Natural killer cell treated with Interleukin-12 subunit alpha and Interleukin-12 subunit beta and Interleukin-15 and Interleukin-18, amount 100 ng/mL, for 72 hours (primary cell): ENCODE results near the gene AK8. TPM values are rescaled to one million over a fixed set of nuclear protein-coding genes. Genes with fewer than 3 reads are reported as not detected.

Experiments used
- ATAC-seq, 2 donors: fragments of 150-1000 bp; cut with Tn5 transposase in 1 of 2; sonication (Bioruptor Pico), chemical (Tn5 transposase) in 1 of 2; 2 replicates each; pipeline ENCODE4 v1.10.0; 2021
- DNase-seq: peaks from one replicate; pipeline ENCODE4 v3.0.0; 2022; ENCODE audit warnings: low spot score
- H3K27ac Mint-ChIP-seq, 2 donors: 1 replicate in 1 of 2; 2 replicates in 1 of 2; pipeline ENCODE4 v1.8.0; 2022; ENCODE audit warnings: mixed read lengths in 2 of 2, mild to moderate bottlenecking in 1 of 2, moderate library complexity in 1 of 2
- H3K27me3 Mint-ChIP-seq, 2 donors: 1 replicate in 1 of 2; 2 replicates in 1 of 2; pipeline ENCODE4 v1.8.0; 2022; ENCODE audit warnings: mixed read lengths in 2 of 2
- H3K36me3 Mint-ChIP-seq: one replicate; pipeline ENCODE4 v1.8.0; 2022; ENCODE audit warnings: mixed read lengths
- H3K4me1 Mint-ChIP-seq, 2 donors: 1 replicate in 1 of 2; 2 replicates in 1 of 2; pipeline ENCODE4 v1.8.0; 2022; ENCODE audit warnings: low read depth in 2 of 2, mixed read lengths in 2 of 2, mild to moderate bottlenecking in 1 of 2
- H3K4me3 Mint-ChIP-seq: one replicate; pipeline ENCODE4 v1.8.0; 2022; ENCODE audit warnings: mixed read lengths
- H3K9me3 Mint-ChIP-seq: 2 replicates; pipeline ENCODE4 v1.8.0; 2022; ENCODE audit warnings: mixed read lengths
- total RNA-seq, 2 donors: library from RNA; stranded (reverse); gene quantifications; one replicate each; pipeline ENCODE4 v1.2.3, GENCODE V29; 2022

The AK8 gene
- total RNA-seq, 2 donors from 2014 or later = not detected

DNA sequence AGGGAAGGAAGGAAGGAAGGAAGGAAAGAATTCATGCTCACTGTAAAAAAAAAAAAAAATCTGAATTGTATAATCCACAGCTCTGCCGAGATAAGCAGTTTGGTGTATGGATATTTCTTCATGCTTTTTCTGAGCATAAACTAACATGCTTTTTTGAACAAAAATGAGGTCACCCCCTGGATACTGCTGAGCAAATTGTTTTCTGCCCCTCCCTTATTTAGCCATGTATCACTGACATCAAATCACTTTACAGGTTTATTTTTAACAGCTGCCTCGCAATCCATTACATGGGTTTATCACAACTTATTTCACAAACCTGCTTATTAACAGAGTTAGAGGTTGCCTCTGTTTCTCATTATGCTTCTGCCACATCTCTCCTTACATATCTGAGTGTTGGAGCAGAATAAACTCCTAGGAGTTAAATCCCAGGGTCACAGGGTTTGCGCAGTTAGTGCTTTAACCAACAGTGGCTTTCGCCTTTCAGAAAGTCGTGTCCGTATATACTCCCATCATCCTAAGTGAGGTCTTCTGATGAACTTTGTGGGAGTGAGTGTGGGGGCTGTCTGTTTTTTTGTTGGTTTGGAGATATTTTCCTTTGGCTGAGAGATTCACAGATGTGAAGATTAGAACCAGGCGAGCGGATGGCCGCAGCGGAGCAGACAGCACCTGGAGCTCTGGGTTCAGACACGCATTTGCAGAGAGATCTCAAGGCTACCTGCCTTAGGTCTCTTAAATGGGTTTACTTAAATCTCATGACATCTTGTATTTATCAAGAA is 57.7 kb downstream of the AK8 start:
- Mint-ChIP-seq H3K4me1 (peaks cover 6 to 7% of the 10 kb centered on the region in 2 donors), H3K27me3 (peaks cover 3 to 32% of the 10 kb centered on the region in 2 donors), H3K27ac (no peak overlapping the region), H3K4me3 (no peak overlapping the region), H3K36me3 (no peaks in the 10 kb centered on the region), H3K9me3 (no peaks in the 10 kb centered on the region)
- DNase-seq = no peak
- ATAC-seq = no peak

DNA sequence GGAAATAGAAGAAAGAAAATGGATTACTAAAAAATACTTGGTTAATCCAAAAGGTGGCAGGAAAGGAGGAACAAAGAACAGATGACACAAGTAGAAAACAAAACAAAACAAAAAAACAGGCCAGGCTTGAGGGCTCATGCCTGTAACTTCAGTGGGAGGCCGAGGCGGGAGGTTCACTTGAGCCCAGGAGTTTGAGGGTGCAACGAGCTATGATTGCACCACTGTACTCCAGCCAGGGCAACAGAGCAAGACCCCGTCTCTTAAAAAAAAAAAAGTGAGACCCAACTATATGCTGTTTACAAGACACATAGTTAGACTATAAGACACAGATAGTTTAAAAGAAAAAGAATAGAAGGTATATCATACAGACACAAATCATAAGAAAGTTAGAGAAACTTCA is 59.5 kb downstream of the AK8 start:
- Mint-ChIP-seq H3K4me3 (no peak overlapping the region), H3K9me3 (no peaks in the 10 kb centered on the region), H3K27me3 (peaks cover 3 to 32% of the 10 kb centered on the region in 2 donors), H3K27ac (no peak overlapping the region), H3K36me3 (no peaks in the 10 kb centered on the region), H3K4me1 (peaks cover 6 to 7% of the 10 kb centered on the region in 2 donors)
- no peak for DNase-seq
- ATAC-seq = no peak

DNA sequence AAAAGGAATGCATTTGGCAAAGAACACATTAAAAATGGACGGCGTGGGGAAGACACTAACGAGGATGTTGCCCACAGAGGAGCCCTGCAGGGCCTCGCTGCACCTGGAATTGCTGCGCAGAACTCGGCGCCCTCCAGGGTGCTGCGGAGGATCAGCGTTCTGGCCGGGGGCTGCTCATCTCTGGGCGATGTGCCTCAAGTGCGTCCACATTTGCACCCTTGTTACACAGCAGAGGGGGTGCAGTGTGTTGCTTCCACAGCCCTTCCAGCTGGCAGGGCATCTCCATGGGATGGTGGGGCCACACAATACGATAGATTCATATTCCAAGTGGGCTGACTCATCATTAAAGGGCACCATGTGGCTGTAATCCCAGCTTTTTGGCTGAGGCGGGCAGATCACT is 63.1 kb downstream of the AK8 start:
- no peak for DNase-seq
- no peak for ATAC-seq
- H3K4me3 Mint-ChIP-seq = no peak overlapping the region
- peaks cover 6 to 7% of the 10 kb centered on the region in 2 donors for H3K4me1 Mint-ChIP-seq
- no peak overlapping the region for H3K27ac Mint-ChIP-seq
- H3K36me3 Mint-ChIP-seq = no peaks in the 10 kb centered on the region
- peaks cover 3 to 38% of the 10 kb centered on the region in 2 donors for H3K27me3 Mint-ChIP-seq
- H3K9me3 Mint-ChIP-seq = no peaks in the 10 kb centered on the region

- H3K9me3 Mint-ChIP-seq = no peaks in the 10 kb centered on the region
These were observed 64.8 kb downstream of the AK8 start for GRCh38 chr9:132813115-132813771.

GRCh38 chr9:132811985-132812384 is 66.1 kb downstream of the AK8 start:
- no peak overlapping the region for H3K27ac Mint-ChIP-seq
- peaks cover 2 to 14% of the 10 kb centered on the region in 2 donors for H3K27me3 Mint-ChIP-seq
- no peak overlapping the region for H3K4me3 Mint-ChIP-seq
- no peak for ATAC-seq
- no peaks in the 10 kb centered on the region for H3K9me3 Mint-ChIP-seq
- H3K4me1 Mint-ChIP-seq = peaks cover 0 to 3% of the 10 kb centered on the region in 2 donors
- no peaks in the 10 kb centered on the region for H3K36me3 Mint-ChIP-seq
- DNase-seq = no peak

More at GRCh38 chr9:132813115-132813771, 64.8 kb downstream of the AK8 start:
- Mint-ChIP-seq H3K36me3 (no peaks in the 10 kb centered on the region), H3K4me3 (no peak overlapping the region), H3K4me1 (peaks cover 7 to 9% of the 10 kb centered on the region in 2 donors), H3K27ac (no peak overlapping the region), H3K27me3 (peaks cover 6 to 25% of the 10 kb centered on the region in 2 donors)
- ATAC-seq (no peak), DNase-seq (no peak)

GRCh38 chr9:132810314-132810713 is 67.8 kb downstream of the AK8 start:
- ATAC-seq = no peak
- DNase-seq = no peak
- H3K27me3 Mint-ChIP-seq = peaks cover 2 to 7% of the 10 kb centered on the region in 2 donors
- peaks cover 0 to 6% of the 10 kb centered on the region in 2 donors for H3K4me1 Mint-ChIP-seq
- no peak overlapping the region for H3K4me3 Mint-ChIP-seq
- H3K36me3 Mint-ChIP-seq = no peaks in the 10 kb centered on the region
- no peak overlapping the region for H3K27ac Mint-ChIP-seq
- no peaks in the 10 kb centered on the region for H3K9me3 Mint-ChIP-seq

DNA sequence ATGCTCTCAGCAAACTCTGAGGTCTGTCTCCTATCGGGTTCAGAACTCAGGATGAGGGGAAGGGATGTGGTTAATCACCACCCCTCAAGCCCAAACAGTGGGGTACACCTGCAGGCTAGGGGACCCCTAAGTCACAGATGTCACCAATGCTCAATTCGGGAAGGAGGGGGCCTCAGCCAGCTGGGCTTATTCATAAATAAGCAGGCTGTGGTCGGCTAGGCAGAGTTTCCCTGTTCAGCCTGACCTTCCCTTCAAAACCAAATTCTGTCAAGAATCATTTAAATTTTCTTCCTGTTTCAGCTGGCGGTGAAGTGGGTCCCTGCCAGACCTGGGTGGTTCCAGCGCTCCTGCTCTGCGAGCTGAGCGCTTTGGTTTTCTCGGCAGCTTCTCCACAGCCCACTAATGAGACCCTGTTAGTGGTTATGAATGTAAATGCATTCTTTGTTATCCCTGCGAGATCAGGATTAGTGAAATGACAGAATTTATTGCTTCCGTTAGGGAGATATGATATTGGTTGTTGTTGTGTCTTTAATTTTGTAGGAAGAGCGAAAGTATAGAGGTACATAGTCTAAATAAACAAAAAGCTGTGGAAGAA is 68.3 kb downstream of the AK8 start:
- Mint-ChIP-seq H3K27ac (no peak overlapping the region), H3K4me3 (no peak overlapping the region), H3K4me1 (peaks cover 4 to 12% of the 10 kb centered on the region in 2 donors), H3K27me3 (peaks cover 2 to 7% of the 10 kb centered on the region in 2 donors), H3K36me3 (no peaks in the 10 kb centered on the region), H3K9me3 (no peaks in the 10 kb centered on the region)
- DNase-seq (no peak), ATAC-seq (no peak)

GRCh38 chr9:132808645-132809044 is 69.4 kb downstream of the AK8 start:
- peaks cover 9 to 20% of the 10 kb centered on the region in 2 donors for H3K4me1 Mint-ChIP-seq
- ATAC-seq (no peak), DNase-seq (no peak)
- no peak overlapping the region for H3K27ac Mint-ChIP-seq
- H3K36me3 Mint-ChIP-seq = no peaks in the 10 kb centered on the region
- H3K9me3 Mint-ChIP-seq = no peaks in the 10 kb centered on the region
- no peak overlapping the region for H3K4me3 Mint-ChIP-seq
- peaks cover 2 to 7% of the 10 kb centered on the region in 2 donors for H3K27me3 Mint-ChIP-seq

- Mint-ChIP-seq H3K36me3 (no peaks in the 10 kb centered on the region), H3K9me3 (no peaks in the 10 kb centered on the region), H3K27ac (no peak overlapping the region), H3K4me3 (no peak overlapping the region), H3K27me3 (peaks cover 2 to 7% of the 10 kb centered on the region in 2 donors), H3K4me1 (peaks cover 9 to 26% of the 10 kb centered on the region in 2 donors)
- ATAC-seq (no peak), DNase-seq (no peak)
These were observed 71.2 kb downstream of the AK8 start for GRCh38 chr9:132806723-132807421.

GRCh38 chr9:132806306-132806705 is 71.8 kb downstream of the AK8 start:
- ATAC-seq = no peak
- no peak for DNase-seq
- H3K27me3 Mint-ChIP-seq = peaks cover 2 to 5% of the 10 kb centered on the region in 2 donors

DNA sequence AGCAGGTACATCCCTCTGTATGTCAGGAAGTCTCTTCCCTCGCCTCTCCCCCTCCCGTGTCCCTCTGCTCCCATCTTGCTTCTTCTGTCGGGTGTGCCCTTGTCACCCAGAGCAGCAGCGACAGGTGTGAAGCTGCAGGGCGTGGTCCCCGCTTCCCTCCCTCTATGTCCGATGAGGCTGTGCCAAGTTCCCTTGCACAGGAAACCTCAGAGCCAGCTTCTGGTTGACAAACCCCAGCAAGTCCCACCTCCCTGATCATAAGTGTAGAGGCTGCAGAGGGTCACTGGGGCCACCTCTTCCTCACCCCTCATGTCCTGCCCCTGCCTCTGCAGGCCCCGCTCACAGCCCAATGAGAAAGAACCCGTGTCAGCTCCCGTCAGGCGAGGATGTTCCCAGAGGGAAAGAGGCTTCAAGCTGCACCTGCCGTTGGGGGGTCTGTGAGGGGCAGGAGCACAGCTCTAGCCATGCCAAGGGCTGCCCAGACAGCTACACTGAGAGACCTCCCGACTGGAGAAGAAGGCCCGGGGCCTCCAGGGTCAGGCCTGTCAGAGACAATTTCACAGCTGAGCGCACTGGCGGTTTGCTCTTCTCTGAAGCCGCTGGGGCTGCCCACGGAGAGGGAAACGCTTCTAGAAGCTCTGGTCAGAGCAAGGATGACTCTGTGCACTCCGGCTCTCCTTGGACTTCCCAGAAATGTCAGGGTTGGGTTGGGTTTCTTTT is 73.3 kb downstream of the AK8 start:
- no peaks in the 10 kb centered on the region for H3K9me3 Mint-ChIP-seq
- ATAC-seq (peak in 1 of 2 donors; percentile 58), DNase-seq (no peak)
- no peaks in the 10 kb centered on the region for H3K36me3 Mint-ChIP-seq
- H3K4me1 Mint-ChIP-seq = peaks cover 9 to 33% of the 10 kb centered on the region in 2 donors
- peaks cover 2% of the 10 kb centered on the region in 2 donors for H3K27me3 Mint-ChIP-seq
- peak overlapping the region in 1 of 2 donors; percentile 79 for H3K27ac Mint-ChIP-seq
- peak overlapping the region; percentile 20 for H3K4me3 Mint-ChIP-seq

More at GRCh38 chr9:132806306-132806705, 71.8 kb downstream of the AK8 start:
- Mint-ChIP-seq H3K9me3 (no peaks in the 10 kb centered on the region), H3K4me1 (peaks cover 9 to 26% of the 10 kb centered on the region in 2 donors), H3K4me3 (no peak overlapping the region), H3K36me3 (no peaks in the 10 kb centered on the region), H3K27ac (no peak overlapping the region)

DNA sequence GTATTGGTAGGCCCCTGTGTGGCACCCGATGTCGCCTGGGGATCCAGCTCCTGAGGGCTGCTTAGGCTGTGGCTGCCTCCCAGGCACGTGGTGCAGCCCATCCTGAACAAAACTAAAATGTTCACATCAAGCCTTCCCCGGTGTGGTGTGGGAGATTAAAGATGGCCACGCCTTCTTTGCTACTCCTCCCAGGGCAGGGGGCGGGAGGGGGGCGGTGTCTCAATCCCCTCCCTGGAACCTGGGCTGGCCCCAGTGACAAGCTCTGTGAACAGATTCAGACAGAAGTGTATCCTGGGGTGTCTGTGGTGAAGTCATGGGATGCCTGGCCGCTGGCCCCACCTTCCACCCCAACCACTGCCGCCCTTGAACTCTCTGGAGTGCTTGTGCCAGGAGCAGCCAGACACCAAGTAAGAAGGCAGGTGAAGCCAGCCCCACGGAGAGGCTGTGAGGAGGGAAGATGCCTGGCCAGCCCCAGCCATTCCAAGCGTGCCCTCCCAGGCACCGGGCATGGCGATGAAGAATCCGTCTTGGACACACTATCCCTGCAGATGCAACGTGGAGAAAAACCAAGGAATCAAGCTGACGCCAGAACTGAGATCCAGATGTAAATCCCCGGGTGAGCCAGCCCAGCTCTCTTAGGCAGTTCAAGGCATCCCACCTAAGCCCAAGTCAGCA is 75.8 kb downstream of the AK8 start:
- H3K4me3 Mint-ChIP-seq = no peak overlapping the region
- no peak overlapping the region for H3K27ac Mint-ChIP-seq
- DNase-seq (no peak), ATAC-seq (no peak)
- H3K4me1 Mint-ChIP-seq = peaks cover 16 to 29% of the 10 kb centered on the region in 2 donors
- no peaks in the 10 kb centered on the region for H3K36me3 Mint-ChIP-seq
- H3K27me3 Mint-ChIP-seq = peaks cover 9 to 11% of the 10 kb centered on the region in 2 donors
- no peaks in the 10 kb centered on the region for H3K9me3 Mint-ChIP-seq
